Measurements from ENCODE around the gene DAP.

GRCh38 chr5:10725636-10726035, 35.4 kb downstream of the DAP start:
- TF ChIP-seq CTCF (optimal IDR thresholded peaks at IDR 0.05 in 1 of 3, IDR thresholded peaks at IDR 0.05 in 1 of 3, conservative IDR thresholded peaks at IDR 0.05 in 1 of 3; ENCODE audit: extremely low read depth in 1 of 3, insufficient read depth in 2 of 3, low read length in 3 of 3) (no peak), EZH2 (IDR thresholded peaks at IDR 0.05; ENCODE audit: low read length) (no peak)

Measured in keratinocyte (primary cell).